ENCODE results near the gene PSMD9.

- no peak for TF ChIP-seq EZH2 (IDR thresholded peaks at IDR 0.05; ENCODE audit: borderline replicate concordance)
- TF ChIP-seq CTCF (IDR thresholded peaks at IDR 0.05; ENCODE audit: poor library complexity) = no peak
- TF ChIP-seq EZH2phosphoT487 (IDR thresholded peaks at IDR 0.05; ENCODE audit: low read depth, severe bottlenecking, unreplicated experiment) = no peak
Measured at GRCh38 chr12:121908702-121909101, 20.1 kb downstream of the PSMD9 start.

All from hepatocyte (in vitro differentiated cells).